HT1080 (cell line): ENCODE measurements around the gene MDN1. TPM values are rescaled to one million over a fixed set of nuclear protein-coding genes. Genes with fewer than 3 reads are reported as not detected.
"Not testable (repeated sequence)": the region's sequence is repeated elsewhere in the genome, so short reads cannot be mapped to it uniquely, and the experiment has no call there.

Experiments
- DNase-seq: peaks from one replicate; pipeline ENCODE4 v3.0.0-alpha.2; 2015; ENCODE audit warnings: low read depth
- total RNA-seq: library from RNA; depleted of rRNA; stranded (reverse); fragments of >200 nt; shearing (Covaris generic); gene quantifications from 2 replicates; pipeline ENCODE4 v1.2.3, GENCODE V29; 2014

Gene MDN1
- total RNA-seq, 1 experiment from 2014 or later = 19.8 TPM

DNA sequence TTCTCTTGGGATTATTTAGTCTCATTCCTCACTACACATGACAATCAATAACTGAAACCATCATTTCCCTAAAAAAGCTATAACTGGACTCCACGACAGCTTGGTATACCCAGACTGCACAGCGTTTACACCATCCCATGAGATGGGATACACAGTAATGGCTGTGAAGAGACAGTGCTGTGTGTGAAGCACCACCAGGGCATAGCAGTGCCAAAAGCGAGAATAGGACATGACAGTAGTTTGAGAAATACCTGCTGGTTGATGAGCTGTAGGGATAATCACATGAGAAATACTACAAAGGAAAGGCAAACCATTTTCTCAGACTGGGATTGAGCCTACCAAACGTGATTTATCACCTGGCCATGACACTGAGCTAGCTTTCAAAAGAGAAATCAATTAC, 158.6 kb downstream of the MDN1 start:
- no peak for DNase-seq

DNA sequence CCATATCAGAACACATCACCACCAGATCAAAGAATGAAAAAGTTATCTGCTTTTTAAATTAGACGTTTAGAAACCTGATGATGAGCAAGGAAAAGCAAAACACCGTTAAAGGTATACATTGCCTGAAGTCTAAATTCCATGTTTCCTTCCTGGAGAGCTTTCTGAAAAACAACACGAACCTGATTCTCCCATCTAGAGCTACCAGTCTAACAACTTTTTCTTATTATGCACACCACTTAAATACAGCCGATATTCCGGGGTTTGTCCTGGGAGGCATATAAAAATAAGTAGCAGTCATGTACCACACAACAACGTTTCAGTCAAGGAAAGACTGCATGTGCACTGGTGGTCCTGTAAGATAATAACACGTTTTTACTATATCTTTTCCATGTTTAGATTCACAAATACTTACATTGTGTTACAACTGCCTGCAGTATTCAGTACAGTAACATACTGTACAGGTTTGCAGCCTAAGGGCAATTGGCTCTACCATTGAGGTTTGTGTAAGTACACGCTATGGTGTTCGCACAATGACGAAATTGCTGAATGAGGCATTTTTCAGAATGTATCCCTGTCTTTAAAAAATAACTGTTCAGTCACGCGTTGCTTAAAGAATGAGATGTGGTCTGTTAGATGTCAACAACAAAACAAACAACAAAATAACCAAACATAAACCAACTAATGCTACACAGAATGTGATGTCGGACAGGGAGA, 162.0 kb downstream of the MDN1 start:
- no peak for DNase-seq

DNA sequence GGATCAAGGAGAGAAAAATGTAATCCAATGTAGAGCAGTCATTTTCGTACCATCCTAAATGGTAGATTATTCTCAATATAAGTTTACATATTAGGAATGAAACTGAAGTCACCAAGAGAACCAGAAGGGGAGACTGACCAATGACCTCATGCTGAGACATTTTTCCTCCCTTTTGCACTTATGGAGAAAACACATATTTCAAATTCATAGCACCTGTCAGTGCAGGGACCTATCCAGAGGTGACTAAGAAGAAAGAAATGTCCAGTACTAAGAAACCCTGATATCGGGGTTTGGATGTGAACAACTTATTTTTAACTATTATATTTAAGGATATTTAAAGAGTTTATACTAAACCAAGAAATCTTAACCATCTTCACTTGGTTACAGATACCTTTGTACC, 164.5 kb downstream of the MDN1 start:
- DNase-seq = no peak

DNA sequence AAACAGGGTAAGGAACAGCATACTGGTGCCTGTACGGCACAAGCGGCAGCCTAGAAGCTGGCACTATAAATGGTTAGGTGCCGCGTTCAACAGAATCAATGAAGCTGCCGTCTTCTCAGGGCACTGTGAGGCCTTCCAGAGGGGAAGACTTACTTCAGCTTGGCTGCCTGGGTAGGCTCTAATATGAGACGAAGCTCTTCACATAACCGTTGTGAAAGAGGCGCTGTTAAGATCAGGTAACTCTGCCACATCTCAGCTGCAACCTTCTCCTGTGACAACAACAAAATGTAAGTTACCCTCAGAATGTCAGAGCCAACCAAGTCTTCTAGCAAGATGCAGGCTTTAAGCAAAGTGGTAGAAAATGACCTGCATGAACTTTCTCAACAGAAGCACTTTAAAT, 169.0 kb downstream of the MDN1 start:
- DNase-seq = no peak

DNA sequence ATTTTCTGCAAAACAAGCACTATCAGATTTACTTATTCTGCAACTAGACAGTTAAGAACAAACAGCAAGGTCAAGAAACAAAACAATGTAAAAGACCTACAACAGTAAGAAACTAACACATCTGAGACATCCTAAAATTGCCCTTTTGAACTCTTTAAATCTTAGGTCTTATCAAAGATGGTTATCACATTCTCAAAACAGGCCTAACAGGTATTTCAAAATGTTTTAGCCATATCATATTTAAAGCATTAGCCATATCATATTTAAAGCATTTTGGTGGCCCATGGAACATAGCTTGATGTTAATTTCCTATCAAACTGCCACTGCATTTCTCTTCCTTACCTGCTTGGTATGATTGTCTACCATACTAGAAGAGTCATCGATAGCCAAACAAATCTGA, 169.9 kb downstream of the MDN1 start:
- no peak for DNase-seq

DNA sequence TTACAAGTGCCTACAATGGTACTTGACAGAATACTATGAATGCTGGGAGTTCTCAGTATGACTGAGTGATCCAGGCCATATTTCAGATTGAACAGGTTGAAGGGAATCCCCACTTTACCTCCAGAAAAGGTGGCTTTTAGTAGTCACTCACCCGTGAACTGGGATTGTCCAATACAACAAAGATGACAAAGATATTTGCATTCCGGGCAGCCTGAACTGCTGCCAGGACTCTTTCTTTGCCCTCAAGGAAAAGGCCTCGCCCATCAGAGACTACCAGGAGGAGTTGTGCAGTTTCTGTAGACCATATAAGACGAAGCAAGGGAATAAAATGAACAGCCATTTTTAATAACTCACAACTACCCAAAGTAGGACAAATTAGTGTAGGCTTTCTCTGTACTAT, 174.7 kb downstream of the MDN1 start:
- DNase-seq = no peak

DNA sequence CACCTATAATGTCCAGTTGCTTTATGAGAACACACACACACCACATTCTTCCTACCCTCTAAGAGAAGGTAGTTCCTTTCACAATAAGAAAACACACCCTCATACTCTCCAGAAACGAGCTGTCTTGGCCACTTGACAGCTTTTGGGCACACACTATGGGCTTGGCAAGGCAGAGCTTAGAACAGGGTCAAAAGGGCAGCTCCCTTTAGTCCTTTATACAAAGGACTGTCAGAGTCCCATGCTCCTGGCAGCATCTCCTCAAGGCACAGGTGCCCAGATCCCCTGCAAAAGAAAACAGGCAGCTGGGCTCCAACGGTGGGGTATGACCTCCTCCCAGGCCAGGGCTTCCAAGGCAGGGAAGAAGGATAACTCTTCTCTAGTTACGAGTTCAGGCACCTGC, 176.2 kb downstream of the MDN1 start:
- DNase-seq = no peak

DNA sequence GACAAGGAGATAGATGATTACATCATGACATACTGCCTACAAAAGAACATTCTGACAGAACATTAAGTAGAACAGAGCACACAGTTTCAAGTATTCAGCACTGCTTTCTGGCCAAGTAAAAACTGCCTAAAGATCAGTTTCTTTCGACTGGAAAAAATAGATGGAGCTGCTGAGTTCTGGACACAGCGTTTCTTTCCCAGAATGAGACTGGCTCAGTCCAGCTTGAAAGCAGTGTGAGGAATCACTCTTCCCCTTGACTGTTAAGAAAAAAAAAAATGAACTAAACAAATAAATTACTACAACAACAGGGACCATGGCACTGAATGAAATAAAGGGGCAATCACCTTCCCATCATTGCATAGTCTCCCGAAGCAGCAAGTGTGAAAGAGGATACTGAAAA, 176.6 kb downstream of the MDN1 start:
- no peak for DNase-seq

DNA sequence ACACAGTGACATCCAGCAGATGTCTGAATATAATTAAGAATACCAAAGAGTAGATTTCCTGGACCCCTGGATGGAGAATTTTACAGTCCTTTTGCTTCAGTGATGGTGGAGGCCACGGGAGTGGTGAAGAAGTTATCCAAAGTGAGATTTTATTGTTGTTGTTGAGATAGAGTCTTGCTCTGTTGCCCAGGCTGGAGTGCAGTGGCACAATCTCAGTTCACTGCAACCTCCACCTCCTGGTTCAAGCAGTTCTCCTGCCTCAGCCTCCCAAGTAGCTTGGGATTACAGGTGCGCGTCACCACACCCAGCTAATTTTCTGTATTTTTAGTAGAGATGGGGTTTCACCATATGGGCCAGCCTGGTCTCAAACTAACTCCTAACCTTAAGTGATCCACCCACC, 178.0 kb downstream of the MDN1 start:
- DNase-seq = not testable (repeated sequence)

DNA sequence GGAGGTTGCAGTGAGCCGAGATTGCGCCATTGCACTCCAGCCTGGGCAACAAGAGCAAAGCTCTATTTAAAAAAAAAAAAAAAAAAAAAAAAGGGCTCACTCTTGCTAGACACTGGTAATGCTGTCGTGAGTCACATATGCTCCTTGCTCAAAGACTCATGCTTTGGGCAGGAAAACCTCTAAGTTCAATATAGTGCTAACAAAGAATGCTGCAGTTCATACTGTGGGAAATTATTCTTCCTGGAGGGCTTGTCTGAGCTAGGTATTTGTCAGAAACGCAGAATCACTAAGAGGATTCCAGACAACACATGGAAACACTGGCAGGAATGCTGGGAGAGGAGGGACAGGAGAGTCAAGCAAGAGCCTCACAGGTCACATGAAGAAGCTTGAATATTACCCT, 178.8 kb downstream of the MDN1 start:
- DNase-seq = peak; percentile 76

DNA sequence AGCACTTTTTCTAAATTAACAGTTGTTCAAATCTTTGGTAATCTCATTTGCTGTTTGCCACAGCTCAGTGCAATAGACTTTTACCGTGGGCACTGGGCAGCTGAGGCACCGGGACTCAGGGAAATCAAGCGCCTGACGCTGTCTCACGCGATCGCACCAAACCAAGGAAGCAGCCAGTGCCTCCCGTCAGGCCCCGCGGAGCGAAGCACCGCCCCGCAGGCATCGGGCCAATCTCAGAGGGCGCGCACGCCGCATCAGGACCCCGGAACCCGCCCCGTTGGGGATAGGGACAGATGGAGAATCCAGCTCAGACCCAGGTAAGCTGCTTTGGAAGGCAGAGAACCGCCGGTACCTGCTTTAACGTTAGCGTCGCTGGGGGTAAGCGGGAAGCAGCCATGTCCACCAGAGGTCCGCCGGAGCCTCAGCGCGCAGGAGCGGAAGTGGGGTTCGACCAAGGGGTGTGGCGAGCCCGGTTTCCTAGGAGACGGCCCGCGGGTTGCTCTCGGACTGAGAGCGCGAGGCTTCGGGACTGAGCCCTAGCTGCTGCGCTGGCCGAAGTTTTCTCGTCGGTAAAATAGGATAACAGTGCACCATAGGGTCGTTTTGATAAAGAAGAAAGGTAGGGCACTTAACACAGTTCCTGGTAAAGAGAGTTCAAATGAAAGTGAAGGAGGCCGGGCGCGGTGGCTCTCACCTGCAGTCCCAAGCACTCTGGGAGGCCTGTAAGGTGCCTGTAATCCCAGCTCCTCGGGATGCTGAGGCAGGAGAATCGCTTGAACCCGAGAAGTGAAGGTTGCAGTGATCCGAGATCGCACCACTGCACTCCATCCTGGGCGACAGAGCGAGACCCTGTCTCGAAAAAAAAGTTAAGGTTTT, 181.0 kb downstream of the MDN1 start, which contains the start of gene LYRM2:
Gene LYRM2, minus strand, starts transcription at position 428 of the 876 bp plus-strand sequence. Its CDS starts 31 bp downstream, at position 397.
- peak; percentile 89 for DNase-seq

DNA sequence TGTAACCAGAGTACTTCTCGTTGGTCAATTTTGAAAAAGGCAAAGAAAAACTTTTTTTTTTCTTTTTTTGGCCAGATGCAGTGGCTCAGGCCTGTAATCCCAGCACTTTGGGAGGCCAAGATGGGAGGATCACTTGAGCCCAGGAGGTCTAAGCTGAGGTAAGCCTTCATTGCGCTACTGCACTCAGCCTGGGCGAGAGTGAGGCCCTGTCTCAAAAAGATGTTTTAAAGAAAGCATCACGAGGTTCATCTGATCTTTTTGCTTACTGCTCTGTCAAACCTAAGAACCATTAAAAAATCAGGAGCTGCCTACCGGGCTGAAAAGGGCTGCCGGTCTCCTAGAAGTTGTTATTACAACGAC, 181.7 kb downstream of the MDN1 start:
- no peak for DNase-seq

DNA sequence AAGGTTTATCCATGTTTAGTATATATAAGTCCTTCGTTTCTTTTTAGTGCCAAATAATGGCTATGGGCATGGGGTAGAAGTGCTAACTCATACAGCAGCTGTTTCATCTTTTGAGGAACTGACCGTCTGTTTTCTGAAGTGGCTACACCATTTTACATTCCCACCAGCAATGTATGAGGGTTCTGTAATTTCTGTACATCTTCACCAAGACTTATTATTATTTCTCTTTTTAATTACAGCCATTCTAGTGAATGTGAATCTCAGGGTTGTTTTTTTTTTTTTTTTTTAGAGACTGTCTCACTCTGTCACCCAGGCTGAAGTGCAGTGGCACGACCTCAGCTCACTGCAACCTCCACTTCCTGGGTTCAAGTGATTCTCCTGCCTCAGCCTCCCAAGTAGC, 183.2 kb downstream of the MDN1 start:
- DNase-seq = not testable (repeated sequence)

DNA sequence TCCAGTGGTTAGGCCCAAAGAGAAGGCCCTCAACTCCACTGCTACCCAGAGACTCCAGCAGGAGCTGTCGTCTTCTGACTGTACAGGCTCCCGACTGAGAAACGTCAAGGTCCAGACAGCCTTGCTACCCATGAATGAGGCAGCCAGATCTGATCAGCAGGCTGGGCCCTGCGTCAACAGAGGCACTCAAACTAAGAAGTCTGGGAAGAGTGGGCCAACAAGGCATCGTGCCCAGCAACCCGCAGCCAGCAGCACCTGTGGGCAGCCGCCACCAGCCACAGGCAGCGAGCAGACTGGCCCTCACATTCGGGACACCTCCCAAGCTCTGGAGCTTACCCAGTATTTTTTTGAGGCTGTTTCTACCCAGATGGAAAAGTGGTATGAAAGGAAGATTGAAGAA, 189.1 kb downstream of the MDN1 start:
- DNase-seq = no peak

DNA sequence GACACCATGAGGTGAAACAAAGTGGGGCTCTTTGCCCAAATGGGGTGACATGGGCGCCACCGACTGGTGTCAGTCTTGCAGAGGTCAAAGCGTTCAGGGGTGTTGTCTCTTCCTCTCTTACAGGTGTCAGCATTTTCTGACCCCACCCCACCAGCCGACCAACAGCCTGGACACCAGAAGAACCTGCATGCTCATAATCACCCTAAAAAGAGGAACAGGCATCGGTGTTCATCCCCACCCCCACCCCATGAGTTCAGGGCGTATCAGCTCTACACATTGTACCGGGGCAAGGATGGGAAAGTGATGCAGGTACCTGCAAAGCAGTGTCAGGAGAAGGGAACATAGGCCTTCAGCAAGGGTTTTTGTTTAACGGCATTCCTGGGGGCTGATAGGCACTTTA, 195.8 kb downstream of the MDN1 start:
- no peak for DNase-seq

DNA sequence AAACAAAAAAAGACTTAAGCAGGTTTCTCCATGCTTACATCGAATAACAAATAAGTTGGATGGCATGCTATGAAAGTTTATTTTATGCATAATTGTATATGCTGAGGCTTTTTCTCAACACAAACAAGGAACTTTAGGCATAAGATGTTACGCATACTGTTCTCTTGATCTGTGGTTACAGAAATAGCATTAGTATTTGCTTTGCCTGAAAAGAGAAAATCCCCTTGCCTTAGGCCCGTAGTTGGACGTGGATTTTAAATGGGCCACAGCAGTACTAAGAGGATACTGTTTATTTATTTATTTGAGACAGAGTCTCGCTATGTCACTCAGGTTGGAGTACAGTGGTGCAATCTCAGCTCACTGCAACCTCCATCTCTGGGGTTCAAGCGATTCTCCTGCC, 200.0 kb downstream of the MDN1 start:
- DNase-seq = no peak

DNA sequence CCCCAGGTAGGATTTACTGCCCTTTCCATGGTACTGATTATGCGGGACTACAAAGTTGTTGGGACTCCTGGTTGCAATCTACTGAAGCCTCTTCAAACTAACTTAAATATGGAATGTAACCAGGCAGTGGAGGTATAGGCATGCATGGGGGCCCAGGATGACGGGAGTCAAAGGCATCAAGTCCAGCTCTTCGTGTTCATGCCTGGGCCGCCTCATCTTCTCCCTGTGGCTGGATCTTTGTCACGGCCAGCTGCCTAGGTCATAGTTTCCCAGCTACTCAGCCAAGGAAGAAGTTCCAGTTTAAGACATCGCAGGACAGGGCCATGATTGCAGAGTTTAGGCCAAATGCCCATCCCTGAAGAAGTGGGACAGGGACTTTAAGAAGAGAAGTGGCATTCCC, 201.6 kb downstream of the MDN1 start:
- DNase-seq = no peak

DNA sequence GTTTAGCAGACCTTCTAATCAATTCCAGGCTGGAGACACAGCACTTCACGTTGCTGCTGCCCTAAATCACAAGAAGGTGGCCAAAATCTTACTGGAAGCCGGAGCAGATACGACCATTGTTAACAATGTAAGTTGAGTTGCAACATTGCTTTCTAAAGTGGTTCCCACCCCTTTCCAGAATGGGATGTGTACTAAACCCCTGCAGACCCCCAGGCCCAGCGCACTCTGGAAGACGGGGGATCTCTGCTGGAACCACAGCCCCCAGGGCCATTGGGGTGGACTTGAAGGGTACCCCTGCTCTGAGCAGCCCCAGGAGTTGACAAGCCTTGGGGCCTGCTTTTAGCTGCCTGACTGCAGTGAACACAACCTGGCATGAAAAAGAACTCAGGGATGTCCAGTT, 203.1 kb downstream of the MDN1 start:
- no peak for DNase-seq

DNA sequence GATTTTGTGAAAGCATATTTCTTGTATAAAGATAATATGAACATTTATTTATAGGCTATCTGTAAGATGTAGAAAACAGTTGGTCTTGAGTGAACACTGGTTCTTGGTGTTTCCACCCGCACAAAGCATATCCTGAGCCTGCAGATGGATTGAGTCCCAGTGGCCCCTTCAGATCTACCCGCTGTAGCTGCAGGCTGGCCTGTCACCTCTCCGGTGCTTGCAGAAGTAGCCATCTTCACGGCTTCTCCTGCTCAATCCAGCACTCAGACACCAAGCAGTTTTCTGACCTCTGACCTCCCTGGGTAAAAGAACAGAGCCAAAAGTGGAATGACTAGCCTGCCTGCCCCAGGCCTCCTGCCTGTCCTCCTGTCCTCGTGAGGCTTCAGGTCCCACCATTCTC, 203.7 kb downstream of the MDN1 start:
- DNase-seq = no peak

DNA sequence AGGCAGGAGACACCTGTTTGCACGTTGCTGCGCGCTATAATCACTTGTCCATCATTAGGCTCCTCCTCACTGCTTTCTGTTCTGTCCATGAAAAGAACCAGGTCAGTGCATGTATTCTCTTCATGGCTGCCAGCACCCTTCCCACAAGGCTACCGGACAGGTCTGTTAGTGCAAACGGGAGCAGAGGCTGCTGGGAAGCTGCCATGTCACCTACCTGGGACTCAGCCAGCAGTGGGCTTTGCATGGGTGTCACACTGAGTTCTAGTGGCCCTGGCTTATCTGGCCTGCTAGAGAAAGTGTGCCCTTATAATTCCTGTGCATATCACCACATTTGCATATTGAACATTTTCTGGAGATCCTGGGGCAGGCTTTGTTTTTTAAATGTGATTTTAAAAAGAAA, 205.8 kb downstream of the MDN1 start:
- DNase-seq = no peak

DNA sequence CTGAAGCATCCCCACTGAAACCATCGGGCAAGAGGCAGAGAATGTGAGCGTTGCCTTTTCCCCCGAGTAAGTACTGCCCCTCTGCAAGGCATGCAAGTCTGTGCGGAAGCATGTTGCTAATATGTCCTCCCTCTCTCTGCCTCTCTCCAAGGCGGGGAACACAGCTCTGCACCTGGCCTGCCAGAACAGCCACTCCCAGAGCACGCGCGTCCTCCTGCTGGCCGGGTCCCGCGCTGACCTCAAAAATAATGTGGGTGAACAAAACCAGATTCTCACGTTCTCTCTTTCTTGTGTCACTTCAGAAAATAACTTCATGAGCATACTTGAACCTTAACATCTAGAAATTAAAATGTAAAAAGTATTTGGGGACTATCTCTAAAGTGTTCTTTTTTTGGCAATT, 207.5 kb downstream of the MDN1 start:
- DNase-seq = no peak

DNA sequence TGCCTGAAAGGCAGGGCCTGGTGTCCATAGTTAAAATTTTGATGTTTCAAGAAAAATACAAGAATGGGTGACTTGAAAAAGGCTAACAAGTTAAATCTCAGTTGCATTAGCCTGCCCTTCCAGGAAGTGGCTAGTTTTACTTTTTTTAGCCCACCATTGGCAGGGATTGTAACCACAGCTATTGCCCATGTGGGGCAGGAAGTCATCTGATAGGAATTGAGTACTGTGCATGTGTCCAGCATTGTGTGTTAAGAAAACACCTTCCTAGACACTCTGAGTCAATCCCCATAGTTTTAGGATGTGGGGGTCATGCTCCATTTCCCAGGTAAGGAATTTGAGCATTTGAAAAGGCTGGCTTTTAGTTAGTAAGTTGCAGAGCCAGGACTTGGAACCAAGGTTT, 207.9 kb downstream of the MDN1 start:
- peak; percentile 35 for DNase-seq

DNA sequence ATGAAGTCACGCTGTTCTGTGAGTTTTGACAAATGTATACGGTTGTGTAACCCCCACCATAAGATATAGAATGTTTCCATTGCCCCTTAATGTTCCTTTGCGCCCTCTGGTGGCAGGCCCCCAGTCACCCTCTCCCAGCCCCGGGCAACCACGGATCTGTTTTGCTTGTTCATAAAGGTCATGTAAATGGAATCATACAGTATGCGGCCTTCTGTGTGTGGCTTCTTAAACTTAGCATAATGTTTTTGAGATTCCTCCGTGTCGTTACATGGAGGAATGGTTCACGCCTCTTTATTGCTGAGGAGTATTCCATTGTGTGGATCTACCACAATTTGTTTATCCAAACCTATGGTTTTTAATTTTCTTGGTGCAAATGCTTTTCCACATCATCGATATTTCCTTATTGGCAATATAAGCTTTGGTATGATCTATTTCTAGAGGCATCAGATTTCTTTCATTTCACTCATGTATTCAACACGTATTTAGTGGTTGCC, 209.4 kb downstream of the MDN1 start:
- DNase-seq = peak; percentile 39
